IPS DF 6.9 (cell line): ENCODE data around the gene NR4A1.

Experiments
- DNase-seq: peaks from one replicate; pipeline ENCODE4 v3.0.0-alpha.2; 2013; ENCODE audit warnings: low read depth, low spot score
- H3K27ac ChIP-seq: one replicate; pipeline ENCODE4 v1.5.1; 2013; ENCODE audit warnings: low read length, control low read depth
- H3K27me3 ChIP-seq: 2 replicates; pipeline ENCODE4 v1.6.1; 2013; ENCODE audit warnings: mild to moderate bottlenecking, low read length; ENCODE audit not compliant: control insufficient read depth, insufficient read depth
- H3K36me3 ChIP-seq: 2 replicates; pipeline ENCODE4 v1.6.1; 2013; ENCODE audit warnings: low read length; ENCODE audit not compliant: control insufficient read depth, insufficient read depth
- H3K4me1 ChIP-seq: 2 replicates; pipeline ENCODE4 v1.6.1; 2013; ENCODE audit warnings: low read length; ENCODE audit not compliant: control insufficient read depth, insufficient read depth
- H3K4me3 ChIP-seq: 2 replicates; pipeline ENCODE4 v1.5.1; 2013; ENCODE audit warnings: mild to moderate bottlenecking, low read length
- H3K9me3 ChIP-seq: 2 replicates; pipeline ENCODE4 v1.6.1; 2013; ENCODE audit warnings: low read length, inconsistent platforms; ENCODE audit not compliant: control insufficient read depth, insufficient read depth
- whole genome bisulfite sequencing: extraction: QIAGEN DNeasy Blood & Tissue Kit; methylation state at CpG from one replicate; pipeline ENCODE4 v1.1.7; 2013; ENCODE audit warnings: mixed read lengths, missing lambda C conversion rate; ENCODE audit not compliant: insufficient read length, insufficient coverage; 5-methylcytosine and 5-hydroxymethylcytosine counted together

Gene NR4A1

DNA sequence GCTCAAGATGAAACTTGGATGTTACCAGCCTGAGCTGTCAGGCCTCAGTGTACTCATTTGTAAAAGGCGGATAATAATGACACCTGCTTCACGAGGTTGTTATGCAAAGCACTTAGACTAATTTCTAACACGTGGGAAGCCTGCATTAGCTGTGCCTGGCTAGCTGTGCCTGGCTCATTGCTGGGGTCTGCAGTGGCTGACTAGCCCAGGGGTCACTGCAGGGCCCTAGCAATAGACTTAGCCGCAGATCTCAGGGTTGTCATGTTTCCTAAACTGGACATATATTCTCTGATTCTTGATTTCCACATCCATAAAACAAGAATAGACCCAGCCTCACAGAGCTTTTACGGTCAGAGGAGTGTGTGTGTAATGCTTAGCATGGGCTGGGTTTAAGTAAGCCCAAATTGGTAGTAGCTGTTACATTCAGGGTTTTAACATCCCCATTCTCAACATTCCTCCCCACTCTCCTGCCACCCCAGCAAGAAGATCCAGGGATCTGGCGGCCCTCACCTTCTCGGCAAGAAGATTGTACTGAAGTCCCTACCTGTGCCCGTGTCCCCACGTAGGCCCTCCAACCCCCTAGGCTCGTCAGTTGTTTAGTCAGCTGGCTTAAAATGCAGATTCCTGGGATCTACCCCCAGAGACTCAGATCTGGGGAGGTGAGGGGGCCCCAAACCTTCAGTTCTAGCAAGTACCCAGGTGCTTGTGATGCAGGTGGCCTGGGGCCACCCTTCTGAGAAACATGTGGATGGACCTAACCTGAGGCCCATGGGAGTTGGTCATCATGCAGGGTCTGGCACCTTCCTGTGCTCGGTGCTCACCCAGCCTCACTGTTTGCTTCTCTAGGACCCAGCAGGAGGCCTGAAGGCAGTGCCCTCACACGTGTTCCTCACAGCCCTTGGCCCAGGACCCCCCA, 8.6 kb downstream of the NR4A1 start:
- Histone ChIP-seq H3K27ac (no peak overlapping the region), H3K4me3 (no peak overlapping the region), H3K4me1 (no peaks in the 10 kb centered on the region), H3K9me3 (no peaks in the 10 kb centered on the region), H3K27me3 (no peaks in the 10 kb centered on the region), H3K36me3 (peaks cover 12% of the 10 kb centered on the region; the same call in 1 of the 2 replicates)
- no CpG with 5 or more reads among the region's 12 CpGs for WGBS
- no peak for DNase-seq

GRCh38 chr12:52060498-52061177, 9.4 kb downstream of the NR4A1 start:
- Histone ChIP-seq H3K9me3 (no peaks in the 10 kb centered on the region), H3K4me3 (no peak overlapping the region), H3K36me3 (peaks cover 12% of the 10 kb centered on the region; the same call in 1 of the 2 replicates), H3K4me1 (no peaks in the 10 kb centered on the region), H3K27ac (no peak overlapping the region), H3K27me3 (no peaks in the 10 kb centered on the region)
- WGBS = no CpG with 5 or more reads among the region's 14 CpGs
- no peak for DNase-seq

GRCh38 chr12:52061470-52062166, 10.4 kb downstream of the NR4A1 start:
- peaks cover 12% of the 10 kb centered on the region; the same call in 1 of the 2 replicates for H3K36me3 ChIP-seq
- no CpG with 5 or more reads among the region's 12 CpGs for WGBS
- no peak for DNase-seq
- no peak overlapping the region for H3K4me3 ChIP-seq
- H3K27ac ChIP-seq = no peak overlapping the region
- H3K9me3 ChIP-seq = no peaks in the 10 kb centered on the region
- no peaks in the 10 kb centered on the region for H3K27me3 ChIP-seq
- H3K4me1 ChIP-seq = no peaks in the 10 kb centered on the region

DNA sequence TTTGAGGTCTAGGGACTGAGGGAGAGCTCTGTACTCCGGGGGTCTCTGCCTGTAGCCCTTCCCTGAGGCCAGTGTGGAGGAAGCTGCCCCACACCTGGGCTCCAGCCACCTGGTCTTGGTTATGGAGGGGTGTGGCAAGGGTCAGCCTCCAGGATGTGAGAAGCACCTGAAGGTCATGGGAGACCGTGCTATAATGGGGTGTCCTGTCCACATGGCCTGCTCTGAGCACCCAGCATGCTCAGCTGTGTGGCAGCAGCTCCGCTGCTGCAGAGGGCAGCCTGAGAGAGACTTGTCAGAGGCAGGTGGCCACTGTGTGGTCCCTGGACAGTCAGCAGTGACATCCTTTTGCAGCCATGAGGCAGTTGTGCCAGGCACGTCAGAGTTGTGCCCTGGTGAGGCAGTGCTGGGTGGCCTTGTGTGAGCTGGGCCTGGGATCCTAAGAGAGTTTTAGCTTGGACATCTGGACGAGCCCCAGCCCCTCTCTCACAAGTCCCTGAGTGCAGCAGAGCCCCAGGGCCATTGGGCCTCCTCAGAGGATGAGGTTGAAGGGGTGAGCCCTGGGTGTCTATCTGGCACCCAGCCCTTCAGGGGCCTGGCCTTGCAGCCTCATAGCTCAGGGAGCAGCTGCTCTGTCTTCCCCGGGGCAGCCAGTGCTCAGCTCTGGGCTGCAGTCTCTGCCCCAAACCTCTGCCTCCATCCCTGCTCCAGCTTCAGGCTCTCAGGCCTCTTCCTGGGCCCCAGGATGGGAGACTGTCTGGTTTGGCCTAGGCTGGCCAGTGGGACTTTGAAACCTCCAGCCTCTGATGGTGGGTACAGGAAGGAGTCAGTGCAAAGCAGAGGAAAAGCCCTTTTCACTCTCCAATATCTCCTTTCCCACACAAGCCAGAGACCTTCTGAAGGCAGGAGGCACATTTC, 11.2 kb downstream of the NR4A1 start:
- WGBS = no CpG with 5 or more reads among the region's 6 CpGs
- Histone ChIP-seq H3K36me3 (peaks cover 7% of the 10 kb centered on the region; the same call in 1 of the 2 replicates), H3K27me3 (no peaks in the 10 kb centered on the region), H3K4me3 (no peak overlapping the region), H3K9me3 (no peaks in the 10 kb centered on the region), H3K4me1 (no peaks in the 10 kb centered on the region), H3K27ac (no peak overlapping the region)
- DNase-seq = no peak

DNA sequence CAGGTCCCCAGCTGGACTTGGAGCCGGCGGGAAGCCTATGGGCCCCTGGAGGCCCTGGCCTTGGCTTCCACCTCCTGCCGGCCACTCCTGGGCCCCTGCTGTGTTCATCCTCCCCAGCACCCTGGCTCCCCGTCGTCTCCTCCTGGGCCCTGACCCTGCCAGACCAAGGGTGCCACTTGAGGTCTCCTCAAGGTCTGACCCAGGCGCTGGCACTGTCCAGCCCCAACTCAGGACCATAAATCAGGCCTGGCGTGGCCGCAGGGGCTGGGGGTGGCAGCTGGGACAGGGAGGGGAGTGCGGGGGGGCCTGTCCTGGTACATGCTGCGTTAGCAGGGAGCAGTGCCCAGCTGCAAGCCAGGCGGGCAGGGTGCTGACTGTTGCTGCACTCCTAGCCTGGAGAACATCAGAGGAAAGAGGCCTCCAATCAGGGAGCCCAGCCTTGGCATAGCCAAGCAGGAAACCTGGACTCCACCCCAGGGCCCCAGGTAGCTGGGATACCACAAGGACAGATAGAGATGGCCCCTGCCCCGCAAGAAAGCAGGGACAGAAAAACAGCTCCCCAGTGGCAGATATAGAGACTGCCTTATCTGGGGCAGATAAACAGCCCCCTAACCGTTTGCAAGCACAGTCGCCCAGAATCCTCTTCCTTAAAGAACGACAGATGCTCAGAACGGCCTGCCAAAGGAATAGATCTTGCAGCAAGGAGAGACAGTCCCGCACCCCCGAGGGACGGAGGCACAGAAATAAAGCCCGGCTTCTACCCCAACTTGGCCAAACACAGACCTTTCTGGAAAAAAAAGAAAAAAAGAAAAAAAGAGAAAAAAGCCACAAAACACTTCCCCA, 12.1 kb downstream of the NR4A1 start:
- no peak for DNase-seq
- 0 out of 2 replicates have a peak, but pooled peaks cover 4% of the 10 kb centered on the region for H3K36me3 ChIP-seq
- H3K9me3 ChIP-seq = no peaks in the 10 kb centered on the region
- H3K4me3 ChIP-seq = no peak overlapping the region
- no peak overlapping the region for H3K27ac ChIP-seq
- H3K4me1 ChIP-seq = no peaks in the 10 kb centered on the region
- no CpG with 5 or more reads among the region's 20 CpGs for WGBS
- no peaks in the 10 kb centered on the region for H3K27me3 ChIP-seq

GRCh38 chr12:52063981-52064649, 12.9 kb downstream of the NR4A1 start:
- Histone ChIP-seq H3K27me3 (no peaks in the 10 kb centered on the region), H3K4me1 (no peaks in the 10 kb centered on the region; the same call in 1 of the 2 replicates), H3K27ac (no peak overlapping the region), H3K9me3 (no peaks in the 10 kb centered on the region), H3K4me3 (no peak overlapping the region), H3K36me3 (no peaks in the 10 kb centered on the region)
- DNase-seq = no peak
- no CpG with 5 or more reads among the region's 12 CpGs for WGBS

DNA sequence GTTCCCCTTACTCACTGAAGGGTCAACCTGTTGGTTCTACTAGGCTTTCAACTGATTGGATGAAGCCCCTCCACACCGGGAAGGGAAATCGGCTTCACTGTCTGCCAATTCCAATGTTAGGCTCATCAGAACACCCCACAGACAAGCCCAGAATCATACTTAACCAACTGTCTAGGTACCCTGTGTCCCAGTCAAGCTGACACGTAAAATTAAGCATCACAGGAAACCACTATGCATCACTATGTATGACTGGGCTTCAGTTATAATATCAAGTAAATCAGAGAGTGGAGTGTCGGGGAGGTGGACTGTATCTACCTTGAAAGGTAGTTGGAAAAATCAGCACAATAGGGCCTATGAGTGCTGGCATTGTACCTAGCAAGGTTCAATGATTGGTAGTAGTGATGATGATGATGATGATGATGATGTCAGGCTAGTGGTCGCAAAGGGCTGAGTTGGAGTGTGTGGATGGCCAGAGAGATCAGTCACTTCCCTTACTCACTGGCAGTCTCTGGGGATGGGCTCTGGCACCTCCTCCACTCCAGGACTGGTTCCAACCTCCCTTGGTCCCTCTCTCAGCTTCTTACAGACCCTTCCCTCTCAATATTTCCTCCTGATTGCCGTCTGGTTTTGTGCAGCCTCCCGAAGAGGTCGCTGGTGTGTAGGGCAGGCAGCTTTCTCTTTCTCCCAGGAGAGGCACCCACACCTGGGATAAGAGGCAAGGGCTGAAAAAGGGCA, 15.3 kb downstream of the NR4A1 start:
- Histone ChIP-seq H3K36me3 (no peaks in the 10 kb centered on the region), H3K4me1 (no peaks in the 10 kb centered on the region; the same call in 1 of the 2 replicates), H3K27me3 (no peaks in the 10 kb centered on the region), H3K4me3 (no peak overlapping the region), H3K9me3 (no peaks in the 10 kb centered on the region), H3K27ac (no peak overlapping the region)
- no peak for DNase-seq
- WGBS = no CpG with 5 or more reads among the region's 8 CpGs

- H3K4me1 ChIP-seq = no peaks in the 10 kb centered on the region; the same call in 1 of the 2 replicates
- no peak overlapping the region for H3K4me3 ChIP-seq
- H3K27me3 ChIP-seq = no peaks in the 10 kb centered on the region
- no peak for DNase-seq
- H3K9me3 ChIP-seq = no peaks in the 10 kb centered on the region
- H3K27ac ChIP-seq = no peak overlapping the region
- no CpG with 5 or more reads among the region's 3 CpGs for WGBS
- H3K36me3 ChIP-seq = no peaks in the 10 kb centered on the region
These were observed 15.8 kb downstream of the NR4A1 start for GRCh38 chr12:52067081-52067374.
